H1 (cell line): ENCODE data around the gene ARHGEF40. TPM values are rescaled to one million over a fixed set of nuclear protein-coding genes. Genes with fewer than 3 reads are reported as not detected.

Experiments
- CTCF ChIA-PET: fragments of 300-600 bp; sonication (Branson Sonifier 250); formaldehyde crosslinking; loops from one replicate; lab custom pipeline; 2021; ENCODE audit not compliant: partially characterized antibody; lab: Charles Lee
- POLR2A ChIA-PET: fragments of 300-600 bp; sonication (Branson Sonifier 250); formaldehyde crosslinking; loops from one replicate; lab custom pipeline; 2021; ENCODE audit warnings: inconsistent platforms; ENCODE audit not compliant: partially characterized antibody; lab: Charles Lee
- DNase-seq, 2 experiments: peaks; one replicate each; pipeline versions ENCODE4 v3.0.0 to v3.0.0-alpha.2; 2010 to 2022; ENCODE audit warnings: low spot score in 2 of 2, low read depth in 1 of 2, mixed read lengths in 1 of 2
- FAIRE-seq: peaks from 2 replicates; lab custom pipeline; 2011; peaks lifted over from hg19 to GRCh38; lab: Jason Lieb, UNC
- H2AFZ ChIP-seq: 2 replicates; pipeline ENCODE4 v1.8.1; 2012; ENCODE audit warnings: low read length, inconsistent platforms
- H2AK5ac ChIP-seq: 2 replicates; pipeline ENCODE4 v1.6.1; 2013; ENCODE audit warnings: low read depth, low read length
- H2BK120ac ChIP-seq: replicated peaks from 2 replicates; pipeline ENCODE3; 2013; ENCODE audit warnings: low read depth, low read length, inconsistent platforms
- H2BK12ac ChIP-seq: 2 replicates; pipeline ENCODE4 v1.6.1; 2013; ENCODE audit warnings: low read depth, low read length
- H2BK15ac ChIP-seq: 2 replicates; pipeline ENCODE4 v1.6.1; 2013; ENCODE audit warnings: low read length
- H2BK20ac ChIP-seq: 2 replicates; pipeline ENCODE4 v1.6.1; 2013; ENCODE audit warnings: low read length
- H2BK5ac ChIP-seq: 2 replicates; pipeline ENCODE4 v1.6.1; 2013; ENCODE audit warnings: low read depth, low read length
- H3K14ac ChIP-seq: 2 replicates; pipeline ENCODE4 v1.6.1; 2013; ENCODE audit warnings: inconsistent platforms; ENCODE audit not compliant: insufficient read length
- H3K18ac ChIP-seq: 2 replicates; pipeline ENCODE4 v1.6.1; 2013; ENCODE audit warnings: low read length; ENCODE audit errors: extremely low read depth
- H3K23ac ChIP-seq: 2 replicates; pipeline ENCODE4 v1.6.1; 2013; ENCODE audit warnings: inconsistent platforms; ENCODE audit not compliant: insufficient read length
- H3K23me2 ChIP-seq: 2 replicates; pipeline ENCODE4 v1.6.1; 2013; ENCODE audit warnings: low read depth, low read length
- H3K27ac ChIP-seq: 2 replicates; pipeline ENCODE4 v1.6.1; 2011; ENCODE audit warnings: low read depth, low read length, inconsistent platforms
- H3K27me3 ChIP-seq, 4 experiments: replicated peaks in 1 of 4; 1 replicate in 1 of 4; 2 replicates in 3 of 4; pipeline versions ENCODE4 v1.6.1 to v1.8.1; 2011 to 2013; ENCODE audit warnings: low read length in 3 of 4, mild to moderate bottlenecking in 3 of 4, inconsistent platforms in 2 of 4, mixed read lengths in 2 of 4, moderate library complexity in 1 of 4; ENCODE audit not compliant: control insufficient read depth in 3 of 4, insufficient read depth in 3 of 4; ENCODE audit errors: extremely low read depth in 1 of 4
- H3K36me3 ChIP-seq, 4 experiments: 2 replicates each; pipeline versions ENCODE4 v1.6.1 to v1.8.1; 2011 to 2013; ENCODE audit warnings: mild to moderate bottlenecking in 4 of 4, low read length in 3 of 4, moderate library complexity in 2 of 4, control low read depth in 1 of 4, inconsistent platforms in 1 of 4; ENCODE audit not compliant: insufficient read depth in 4 of 4, control insufficient read depth in 2 of 4
- H3K4ac ChIP-seq: replicated peaks from 2 replicates; pipeline ENCODE3; 2013; ENCODE audit warnings: low read length, low read depth, mixed read lengths, inconsistent platforms; ENCODE audit not compliant: insufficient read length
- H3K4me1 ChIP-seq, 4 experiments: replicated peaks in 1 of 4; 1 replicate in 1 of 4; 2 replicates in 3 of 4; pipeline versions ENCODE4 v1.6.1 to v1.8.1; 2011 to 2013; ENCODE audit warnings: low read length in 3 of 4, inconsistent platforms in 2 of 4, mixed read lengths in 1 of 4; ENCODE audit not compliant: insufficient read depth in 4 of 4, control insufficient read depth in 3 of 4
- H3K4me2 ChIP-seq, 2 experiments: 2 replicates each; pipeline versions ENCODE4 v1.6.1 to v1.8.1; 2011 to 2013; ENCODE audit warnings: low read depth in 2 of 2, low read length in 2 of 2, control low read depth in 1 of 2, inconsistent platforms in 1 of 2, mild to moderate bottlenecking in 1 of 2; ENCODE audit not compliant: insufficient read depth in 1 of 2
- H3K4me3 ChIP-seq, 4 experiments: fragments of 200-600, 300-600 bp in 1 of 4; sonication (generic), shearing (Covaris generic), sonication (Bioruptor Twin) in 1 of 4; 2 replicates each; pipeline versions ENCODE4 v1.5.1 to v1.8.1; 2011 to 2016; ENCODE audit warnings: low read length in 4 of 4, low read depth in 3 of 4, control low read depth in 2 of 4, inconsistent platforms in 2 of 4, mild to moderate bottlenecking in 2 of 4, mixed read lengths in 1 of 4, moderate library complexity in 1 of 4; ENCODE audit not compliant: insufficient read depth in 2 of 4; ENCODE audit errors: extremely low read depth in 1 of 4
- H3K56ac ChIP-seq: replicated peaks from 2 replicates; pipeline ENCODE3; 2013; ENCODE audit warnings: low read depth, mild to moderate bottlenecking, mixed read lengths, low read length, inconsistent platforms; ENCODE audit not compliant: insufficient read length
- H3K79me1 ChIP-seq: 2 replicates; pipeline ENCODE4 v1.6.1; 2013; ENCODE audit warnings: low read depth, low read length, control low read depth
- H3K79me2 ChIP-seq, 2 experiments: 2 replicates each; pipeline versions ENCODE4 v1.6.1 to v1.8.1; 2012 to 2013; ENCODE audit warnings: low read length in 2 of 2, mild to moderate bottlenecking in 2 of 2, inconsistent platforms in 1 of 2; ENCODE audit not compliant: insufficient read depth in 2 of 2, control insufficient read depth in 1 of 2
- H3K9ac ChIP-seq, 4 experiments: replicated peaks in 1 of 4; 1 replicate in 1 of 4; 2 replicates in 3 of 4; pipeline versions ENCODE4 v1.6.1 to v1.8.1; 2011 to 2013; ENCODE audit warnings: low read depth in 3 of 4, low read length in 3 of 4, control low read depth in 2 of 4, mild to moderate bottlenecking in 2 of 4, moderate library complexity in 2 of 4, inconsistent platforms in 1 of 4; ENCODE audit errors: extremely low read depth in 1 of 4
- H3K9me3 ChIP-seq, 2 experiments: 2 replicates each; pipeline versions ENCODE4 v1.6.1 to v1.8.1; 2012 to 2013; ENCODE audit warnings: mild to moderate bottlenecking in 2 of 2, moderate library complexity in 2 of 2, control low read depth in 1 of 2, inconsistent platforms in 1 of 2, low read depth in 1 of 2, low read length in 1 of 2, mixed read lengths in 1 of 2; ENCODE audit not compliant: insufficient read depth in 2 of 2
- H4K20me1 ChIP-seq, 2 experiments: replicated peaks in 1 of 2; 2 replicates each; pipeline versions ENCODE3 to v1.8.1; 2011 to 2013; ENCODE audit warnings: inconsistent platforms in 2 of 2, low read length in 2 of 2, mild to moderate bottlenecking in 1 of 2; ENCODE audit not compliant: insufficient read depth in 2 of 2, control insufficient read depth in 1 of 2
- H4K5ac ChIP-seq: 2 replicates; pipeline ENCODE4 v1.6.1; 2013; ENCODE audit warnings: low read length, low read depth, mixed read lengths, inconsistent platforms; ENCODE audit not compliant: insufficient read length
- H4K8ac ChIP-seq: 2 replicates; pipeline ENCODE4 v1.8.0; 2013; ENCODE audit warnings: mild to moderate bottlenecking, moderate library complexity, low read length, inconsistent platforms; ENCODE audit not compliant: insufficient read depth; ENCODE audit errors: extremely low read depth
- H4K91ac ChIP-seq: replicated peaks from 2 replicates; pipeline ENCODE3; 2013; ENCODE audit warnings: low read length, mixed read lengths, inconsistent platforms; ENCODE audit not compliant: insufficient read length
- CBX5 ChIP-seq: fragments of 300-800, 300-1000 bp; sonication (generic); IDR thresholded peaks from 2 replicates; pipeline ENCODE4 v1.7.1; 2016; ENCODE audit warnings: antibody characterized with exemption, low read length, low read depth
- CEBPB ChIP-seq: IDR thresholded peaks from 2 replicates; pipeline ENCODE4 v1.6.1; 2012; ENCODE audit warnings: low read depth, low read length
- FOSL1 ChIP-seq: IDR thresholded peaks from 2 replicates; pipeline ENCODE4 v1.6.1; 2011; ENCODE audit warnings: mild to moderate bottlenecking, low read depth, low read length, moderate library complexity; ENCODE audit not compliant: insufficient read depth
- JUND ChIP-seq: IDR thresholded peaks from 2 replicates; pipeline ENCODE4 v1.6.1; 2011; ENCODE audit warnings: mild to moderate bottlenecking, improper control_type of control experiment, low read length
- KDM5A ChIP-seq: fragments of 200-600 bp; IDR thresholded peaks from 2 replicates; pipeline ENCODE4 v1.7.1; 2012; ENCODE audit warnings: mild to moderate bottlenecking, low read length, inconsistent platforms, mixed read lengths
- POLR2AphosphoS5 ChIP-seq: IDR thresholded peaks from 2 replicates; pipeline ENCODE4 v1.6.1; 2011; ENCODE audit warnings: low read depth, low read length
- RAD21 ChIP-seq, 2 experiments: IDR thresholded peaks in 1 of 2; conservative IDR thresholded peaks in 1 of 2; 2 replicates each; pipeline ENCODE4 v1.6.1; 2011; ENCODE audit warnings: low read depth in 2 of 2, low read length in 2 of 2, improper control_type of control experiment in 1 of 2, inconsistent platforms in 1 of 2, mild to moderate bottlenecking in 1 of 2, moderate library complexity in 1 of 2
- RNF2 ChIP-seq: fragments of 200-900, 300-1000 bp; sonication (generic); IDR thresholded peaks from 2 replicates; pipeline ENCODE4 v1.7.1; 2016; ENCODE audit warnings: borderline replicate concordance, low read depth, mild to moderate bottlenecking, antibody characterized with exemption, low read length; ENCODE audit not compliant: poor library complexity, severe bottlenecking; ENCODE audit errors: missing control alignments
- SAP30 ChIP-seq: fragments of 300-600 bp; sonication (generic); IDR thresholded peaks from 2 replicates; pipeline ENCODE4 v1.7.1; 2012; ENCODE audit warnings: low read length, moderate library complexity, mild to moderate bottlenecking, inconsistent platforms; ENCODE audit not compliant: insufficient read depth, insufficient replicate concordance
- SP1 ChIP-seq: IDR thresholded peaks from 2 replicates; pipeline ENCODE4 v1.6.1; 2011; ENCODE audit warnings: low read depth, low read length
- TAF7 ChIP-seq: optimal IDR thresholded peaks from 2 replicates; pipeline ENCODE3; 2011; ENCODE audit warnings: low read depth, mild to moderate bottlenecking, inconsistent platforms, low read length, moderate library complexity, borderline replicate concordance
- WGBS, 2 experiments: shearing (Covaris generic) in 1 of 2; methylation state at CpG; one replicate each; pipeline versions ENCODE4 v1.1.6 to v1.1.7; 2013 to 2015; ENCODE audit warnings: low lambda C conversion rate in 2 of 2, mixed read lengths in 2 of 2, inconsistent platforms in 1 of 2, low coverage in 1 of 2, missing lambda C conversion rate in 1 of 2; ENCODE audit not compliant: insufficient replicate concordance in 2 of 2, insufficient coverage in 1 of 2, insufficient read length in 1 of 2; ENCODE audit errors: extremely low coverage in 1 of 2, missing lambda C conversion rate in 1 of 2; 5-methylcytosine and 5-hydroxymethylcytosine counted together
- polyA plus RNA-seq, 7 experiments: library from polyadenylated mRNA; depleted of rRNA in 3 of 7; stranded (reverse) in 5 of 7; unstranded in 2 of 7; fragments of >200 nt in 5 of 7; fragments of 200-250 nt in 2 of 7; gene quantifications; 1 replicate in 5 of 7; 2 replicates in 1 of 7; 4 replicates in 1 of 7; pipeline versions ENCODE4 v1.2.1 to v1.2.3, GENCODE V29; 2011 to 2013; ENCODE audit warnings: missing spikeins in 2 of 7, mixed read lengths in 2 of 7
- total RNA-seq: library from RNA; stranded (reverse); fragmentation: NEBNext Ultra II Directional; extraction: Animal tissue kit (Norgen Biotek cat#: 25700); gene quantifications from 2 replicates; pipeline ENCODE4 v1.2.1, GENCODE V29; 2021

ARHGEF40 gene
- total and polyA plus RNA-seq, 2 of the 8 experiments (the other 6 are each of a cell fraction or from before 2014, with no cell fraction given): 53.1 to 101 TPM

GRCh38 chr14:21096978-21097635, 27.0 kb downstream of the ARHGEF40 start:
- H3K4me1 ChIP-seq: peaks cover 16 to 40% (median 25%) of the 10 kb centered on the region in 4 experiments
- peak overlapping the region; percentile 50 for H3K56ac ChIP-seq
- no peak for DNase-seq
- peak overlapping the region in 3 of 4 experiments; percentile 56 to 76 (median 64); a peak in 5 of 7 replicates for H3K9ac ChIP-seq
- 0 out of 2 replicates have a peak overlapping the region, but pooled peaks have one; percentile 13 for H2BK20ac ChIP-seq
- WGBS, 2 experiments: 28% methylated on average over 10 of the region's 10 CpGs; no CpG with 5 or more reads in 1 of the 2 experiments
- H3K4ac ChIP-seq: no peak overlapping the region
- ChIA-PET CTCF (interaction anchor here (1.0 to 7.8 kb wide), 7 partner anchors 9 to 116 kb away, joined by 3 to 239 read pairs (median 14); partner anchors contain the start of genes ARHGEF40 and TMEM253), POLR2A (interaction anchor here (0.6 to 7.8 kb wide), 9 partner anchors 6 to 754 kb away, joined by 3 to 148 read pairs (median 5); partner anchors contain the start of genes ARHGEF40, PARP2, PNP and TMEM253)
- no peaks in the 10 kb centered on the region for H3K9me3 ChIP-seq
- H3K4me2 ChIP-seq: peak overlapping the region; percentile 90 to 91
- H3K27me3 ChIP-seq: no peaks in the 10 kb centered on the region
- H3K4me3 ChIP-seq: peak overlapping the region; percentile 61 to 85 (median 74)
- H2BK15ac ChIP-seq: peak overlapping the region; percentile 5; the same call in 1 of the 2 replicates
- peaks cover 4% of the 10 kb centered on the region for H3K79me1 ChIP-seq
- H4K8ac ChIP-seq: no peak overlapping the region
- peak overlapping the region; percentile 94 for H3K18ac ChIP-seq
- H3K23ac ChIP-seq: no peak overlapping the region
- peaks cover 12% of the 10 kb centered on the region for H3K23me2 ChIP-seq
- H4K91ac ChIP-seq: peak overlapping the region; percentile 81
- peak overlapping the region; percentile 72; the same call in 1 of the 2 replicates for H2BK5ac ChIP-seq
- peaks cover 4 to 62% of the 10 kb centered on the region in 2 experiments for H3K79me2 ChIP-seq
- 0 out of 2 replicates have a peak overlapping the region, but pooled peaks have one; percentile 3 for H2AK5ac ChIP-seq
- H4K5ac ChIP-seq: peak overlapping the region; percentile 69
- peaks cover 4 to 9% (median 7%) of the 10 kb centered on the region in 4 experiments; a peak in 6 of 8 replicates for H3K36me3 ChIP-seq
- H4K20me1 ChIP-seq: peaks cover 2 to 3% of the 10 kb centered on the region in 2 experiments
- no peak overlapping the region for H2AFZ ChIP-seq
- no peak overlapping the region for H3K14ac ChIP-seq
- peak overlapping the region; percentile 74 for H3K27ac ChIP-seq
- no peak for FAIRE-seq
- peak overlapping the region; percentile 41 for H2BK12ac ChIP-seq
- H2BK120ac ChIP-seq: no peak overlapping the region
- TF ChIP-seq SP1 (no peak), POLR2AphosphoS5 (0 out of 2 replicates have a peak, but pooled peaks have one; percentile 11), FOSL1 (no peak), TAF7 (no peak), JUND (no peak), KDM5A (no peak), RNF2 (no peak), CBX5 (no peak), RAD21 (IDR thresholded peaks at IDR 0.05 in 1 of 2, conservative IDR thresholded peaks at IDR 0.05 in 1 of 2; ENCODE audit: low read depth in 2 of 2, low read length in 2 of 2) (no peak), CEBPB (no peak), SAP30 (no peak)
